ENCODE results near the gene CTDP1.

- TF ChIP-seq, protein P1, sequence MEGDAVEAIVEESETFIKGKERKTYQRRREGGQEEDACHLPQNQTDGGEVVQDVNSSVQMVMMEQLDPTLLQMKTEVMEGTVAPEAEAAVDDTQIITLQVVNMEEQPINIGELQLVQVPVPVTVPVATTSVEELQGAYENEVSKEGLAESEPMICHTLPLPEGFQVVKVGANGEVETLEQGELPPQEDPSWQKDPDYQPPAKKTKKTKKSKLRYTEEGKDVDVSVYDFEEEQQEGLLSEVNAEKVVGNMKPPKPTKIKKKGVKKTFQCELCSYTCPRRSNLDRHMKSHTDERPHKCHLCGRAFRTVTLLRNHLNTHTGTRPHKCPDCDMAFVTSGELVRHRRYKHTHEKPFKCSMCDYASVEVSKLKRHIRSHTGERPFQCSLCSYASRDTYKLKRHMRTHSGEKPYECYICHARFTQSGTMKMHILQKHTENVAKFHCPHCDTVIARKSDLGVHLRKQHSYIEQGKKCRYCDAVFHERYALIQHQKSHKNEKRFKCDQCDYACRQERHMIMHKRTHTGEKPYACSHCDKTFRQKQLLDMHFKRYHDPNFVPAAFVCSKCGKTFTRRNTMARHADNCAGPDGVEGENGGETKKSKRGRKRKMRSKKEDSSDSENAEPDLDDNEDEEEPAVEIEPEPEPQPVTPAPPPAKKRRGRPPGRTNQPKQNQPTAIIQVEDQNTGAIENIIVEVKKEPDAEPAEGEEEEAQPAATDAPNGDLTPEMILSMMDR (conservative IDR thresholded peaks at IDR 0.05; ENCODE audit: low read depth, low read length) = no peak
- no peak for TF ChIP-seq EZH2 (IDR thresholded peaks at IDR 0.05; ENCODE audit: borderline replicate concordance, low read depth, low read length, poor library complexity, severe bottlenecking)
Measured at GRCh38 chr18:79771446-79772107, 92.0 kb downstream of the CTDP1 start.

Measured in A673 (cell line).